Natural killer cell (primary cell): ENCODE data around the gene ZDHHC11. TPM values are rescaled to one million over a fixed set of nuclear protein-coding genes. Genes with fewer than 3 reads are reported as not detected.
"Not testable (repeated sequence)": the region's sequence is repeated elsewhere in the genome, so short reads cannot be mapped to it uniquely, and the experiment has no call there.

Source experiments
- ATAC-seq, 3 donors: fragments of 150-1000 bp in 2 of 3; fragments of 200-7000 bp in 1 of 3; cut with Tn5 transposase; 1 replicate in 1 of 3; 2 replicates in 2 of 3; pipeline ENCODE4 v1.10.0; 2021; ENCODE audit warnings: mild to moderate bottlenecking in 2 of 3, moderate library complexity in 2 of 3
- DNase-seq, 2 donors: peaks; one replicate each; pipeline versions ENCODE4 v3.0.0 to v3.0.0-alpha.2; 2013 to 2021; ENCODE audit warnings: mixed read lengths in 1 of 2
- H3K27ac ChIP-seq: one replicate; pipeline ENCODE4 v1.5.1; 2013; ENCODE audit warnings: mild to moderate bottlenecking, low read length
- H3K27me3 ChIP-seq: one replicate; pipeline ENCODE4 v1.6.1; 2013; ENCODE audit warnings: low read length; ENCODE audit not compliant: control insufficient read depth, insufficient read depth
- H3K36me3 ChIP-seq: one replicate; pipeline ENCODE4 v1.6.1; 2013; ENCODE audit warnings: low read length; ENCODE audit not compliant: control insufficient read depth, insufficient read depth
- H3K4me1 ChIP-seq: one replicate; pipeline ENCODE4 v1.6.1; 2013; ENCODE audit warnings: low read length; ENCODE audit not compliant: control insufficient read depth, insufficient read depth
- H3K4me3 ChIP-seq: one replicate; pipeline ENCODE4 v1.5.1; 2013; ENCODE audit warnings: low read length
- H3K9me3 ChIP-seq: one replicate; pipeline ENCODE4 v1.6.1; 2013; ENCODE audit warnings: low read length; ENCODE audit not compliant: control insufficient read depth, insufficient read depth
- H3K27ac Mint-ChIP-seq, 2 donors: one replicate each; pipeline ENCODE4 v1.8.0; 2022; ENCODE audit warnings: mild to moderate bottlenecking in 2 of 2, mixed read lengths in 2 of 2, moderate library complexity in 1 of 2
- H3K27me3 Mint-ChIP-seq, 2 donors: one replicate each; pipeline ENCODE4 v1.8.0; 2022; ENCODE audit warnings: low read depth in 2 of 2, mixed read lengths in 2 of 2
- H3K36me3 Mint-ChIP-seq: one replicate; pipeline ENCODE4 v1.8.0; 2022; ENCODE audit warnings: mixed read lengths
- H3K4me1 Mint-ChIP-seq, 2 donors: one replicate each; pipeline ENCODE4 v1.8.0; 2022; ENCODE audit warnings: mixed read lengths in 2 of 2
- H3K4me3 Mint-ChIP-seq: one replicate; pipeline ENCODE4 v1.8.0; 2022; ENCODE audit warnings: mild to moderate bottlenecking, moderate library complexity, mixed read lengths
- H3K9me3 Mint-ChIP-seq, 2 donors: one replicate each; pipeline ENCODE4 v1.8.0; 2022; ENCODE audit warnings: mixed read lengths in 2 of 2
- CTCF ChIP-seq: fragments of 200-600 bp; IDR thresholded peaks from one replicate; pipeline ENCODE4 v1.8.0; 2022; ENCODE audit warnings: antibody characterized with exemption
- WGBS: methylation state at CpG from one replicate; pipeline ENCODE4 v1.1.7; 2013; ENCODE audit warnings: missing lambda C conversion rate; ENCODE audit not compliant: insufficient coverage; 5-methylcytosine and 5-hydroxymethylcytosine counted together
- intact Hi-C: fragments of 100-400 bp; cut with micrococcal nuclease; formaldehyde crosslinking; loops from one replicate; pipeline ENCODE4 v1.14.2; 2022
- total RNA-seq, 4 donors: library from RNA; stranded (reverse); fragments of 120-200 nt in 1 of 4; gene quantifications; one replicate each; pipeline versions ENCODE4 v1.2.3 to v1.2.4, GENCODE V29; 2013 to 2022

Gene ZDHHC11
- total RNA-seq, 3 donors from 2014 or later (not counting 1 experiment from before 2014, with no cell fraction given), result 2.2 to 7.0 (median 5.0) TPM

- Histone ChIP-seq H3K27ac (no peak overlapping the region), H3K27me3 (no peaks in the 10 kb centered on the region), H3K9me3 (no peaks in the 10 kb centered on the region), H3K4me1 (no peaks in the 10 kb centered on the region), H3K36me3 (no peaks in the 10 kb centered on the region), H3K4me3 (no peak overlapping the region)
- ATAC-seq (no peak), DNase-seq (no peak)
- WGBS, result 82% methylated on average over 3 of the region's 3 CpGs
- H3K4me1 Mint-ChIP-seq, result no peaks in the 10 kb centered on the region
- no peak for TF ChIP-seq CTCF
- intact Hi-C loops, result no loop called here
- H3K27me3 Mint-ChIP-seq, result peaks cover 0 to 3% of the 10 kb centered on the region in 2 donors
- no peak overlapping the region for H3K27ac Mint-ChIP-seq
- no peak overlapping the region for H3K4me3 Mint-ChIP-seq
- no peaks in the 10 kb centered on the region for H3K36me3 Mint-ChIP-seq
- H3K9me3 Mint-ChIP-seq, result no peaks in the 10 kb centered on the region
Observed at GRCh38 chr5:819078-819477, 31.7 kb downstream of the ZDHHC11 start.

GRCh38 chr5:816176-816575 is 34.6 kb downstream of the ZDHHC11 start:
- H3K27me3 ChIP-seq, result no peaks in the 10 kb centered on the region
- H3K4me3 Mint-ChIP-seq, result no peak overlapping the region
- no peaks in the 10 kb centered on the region for H3K4me1 ChIP-seq
- no peak for TF ChIP-seq CTCF
- intact Hi-C loops, result no loop called here
- H3K27me3 Mint-ChIP-seq, result peaks cover 0 to 3% of the 10 kb centered on the region in 2 donors
- no peaks in the 10 kb centered on the region for H3K4me1 Mint-ChIP-seq
- no peak overlapping the region for H3K27ac ChIP-seq
- H3K9me3 ChIP-seq, result no peaks in the 10 kb centered on the region
- no peak for ATAC-seq
- no peak overlapping the region for H3K4me3 ChIP-seq
- no peaks in the 10 kb centered on the region for H3K36me3 ChIP-seq
- no peak for DNase-seq
- WGBS, result 95% methylated on average over 15 of the region's 15 CpGs
- H3K36me3 Mint-ChIP-seq, result no peaks in the 10 kb centered on the region
- H3K27ac Mint-ChIP-seq, result no peak overlapping the region
- H3K9me3 Mint-ChIP-seq, result no peaks in the 10 kb centered on the region

- Histone ChIP-seq H3K9me3 (no peaks in the 10 kb centered on the region), H3K4me3 (no peak overlapping the region), H3K36me3 (no peaks in the 10 kb centered on the region), H3K27ac (no peak overlapping the region), H3K27me3 (no peaks in the 10 kb centered on the region), H3K4me1 (no peaks in the 10 kb centered on the region)
- ATAC-seq (no peak), DNase-seq (no peak)
- no peaks in the 10 kb centered on the region for H3K36me3 Mint-ChIP-seq
- intact Hi-C loops, result no loop called here
- TF ChIP-seq CTCF, result no peak
- H3K27ac Mint-ChIP-seq, result no peak overlapping the region
- peaks cover 0 to 3% of the 10 kb centered on the region in 2 donors for H3K27me3 Mint-ChIP-seq
- no peaks in the 10 kb centered on the region for H3K9me3 Mint-ChIP-seq
- H3K4me3 Mint-ChIP-seq, result no peak overlapping the region
- 100% methylated on average over 1 of the region's 3 CpGs for WGBS
- H3K4me1 Mint-ChIP-seq, result no peaks in the 10 kb centered on the region
Observed at GRCh38 chr5:815449-815848, 35.3 kb downstream of the ZDHHC11 start.

GRCh38 chr5:813575-813974 is 37.2 kb downstream of the ZDHHC11 start:
- H3K4me1 Mint-ChIP-seq, H3K27me3 ChIP-seq, H3K36me3 ChIP-seq, H3K9me3 Mint-ChIP-seq, H3K4me3 Mint-ChIP-seq, H3K4me1 ChIP-seq, H3K27me3 Mint-ChIP-seq, H3K27ac ChIP-seq, intact Hi-C loops, H3K9me3 ChIP-seq, H3K27ac Mint-ChIP-seq, H3K4me3 ChIP-seq, H3K36me3 Mint-ChIP-seq, DNase-seq: not testable (repeated sequence)
- peak in 1 of 3 donors; percentile 12 for ATAC-seq
- no CpG with 5 or more reads among the region's 5 CpGs for WGBS

GRCh38 chr5:811384-811783 is 39.4 kb downstream of the ZDHHC11 start:
- H3K27me3 Mint-ChIP-seq, H3K27me3 ChIP-seq, H3K27ac ChIP-seq, H3K27ac Mint-ChIP-seq, ATAC-seq, H3K4me1 ChIP-seq, H3K36me3 Mint-ChIP-seq, H3K9me3 ChIP-seq, H3K9me3 Mint-ChIP-seq, intact Hi-C loops, H3K36me3 ChIP-seq, H3K4me3 ChIP-seq, DNase-seq, H3K4me1 Mint-ChIP-seq, H3K4me3 Mint-ChIP-seq: not testable (repeated sequence)
- 83% methylated on average over 4 of the region's 9 CpGs for WGBS

GRCh38 chr5:807719-808514 is 42.9 kb downstream of the ZDHHC11 start:
- not testable (repeated sequence) for H3K4me1 Mint-ChIP-seq
- peak in 1 of 3 donors; percentile 36 for ATAC-seq

More at GRCh38 chr5:807719-808514, 42.9 kb downstream of the ZDHHC11 start:
- H3K9me3 ChIP-seq, DNase-seq, H3K4me3 ChIP-seq, H3K27ac ChIP-seq, H3K27ac Mint-ChIP-seq, H3K4me3 Mint-ChIP-seq, H3K36me3 ChIP-seq, intact Hi-C loops, H3K27me3 ChIP-seq, H3K4me1 ChIP-seq: not testable (repeated sequence)
- no CpG with 5 or more reads among the region's 10 CpGs for WGBS
- H3K27me3 Mint-ChIP-seq, result peaks cover 2 to 22% of the 10 kb centered on the region in 2 donors
- peaks cover 18% of the 10 kb centered on the region for H3K36me3 Mint-ChIP-seq
- peaks cover 9 to 10% of the 10 kb centered on the region in 2 donors for H3K9me3 Mint-ChIP-seq
